D341Med (cell line): ENCODE data around the gene ACTN3.
"Not testable (repeated sequence)": the region's sequence is repeated elsewhere in the genome, so short reads cannot be mapped to it uniquely, and the experiment has no call there.

ENCODE experiments used
- DNase-seq: peaks from one replicate; pipeline ENCODE4 v3.0.0; 2012; ENCODE audit warnings: low spot score

ACTN3 gene

DNA sequence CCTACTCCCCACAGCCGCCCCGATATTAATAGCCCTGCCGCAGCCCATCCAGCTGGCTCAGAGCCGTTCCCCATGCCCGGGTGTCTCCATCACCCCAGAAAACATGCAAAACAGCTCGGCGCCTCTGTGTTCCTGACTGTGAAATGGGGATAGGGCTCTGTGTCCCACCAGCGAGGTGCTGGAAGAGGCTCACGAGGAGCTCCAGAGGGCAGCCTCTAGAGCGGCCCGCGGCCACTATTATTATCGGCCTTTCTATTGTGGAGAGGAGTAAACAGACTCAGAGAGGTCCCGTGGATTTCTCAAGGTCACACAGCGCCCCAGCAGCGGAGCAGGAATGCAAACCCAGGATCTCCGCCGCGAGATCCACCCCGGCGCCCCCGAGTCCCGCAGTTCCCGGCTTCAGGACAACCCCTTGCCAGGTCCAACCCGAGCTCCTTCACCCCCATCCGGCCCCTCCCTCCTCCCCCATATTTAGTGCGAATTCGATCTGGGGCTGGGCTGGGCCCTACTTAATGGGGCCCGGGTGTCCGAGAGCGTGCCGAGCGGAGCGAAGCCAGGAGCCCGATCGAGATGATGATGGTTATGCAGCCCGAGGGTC, at the start of gene ACTN3:
TSS of gene ACTN3 (plus strand) at position 536 of the 598 bp plus-strand sequence. CDS start at position 571, 35 bp downstream.
- no peak for DNase-seq

DNA sequence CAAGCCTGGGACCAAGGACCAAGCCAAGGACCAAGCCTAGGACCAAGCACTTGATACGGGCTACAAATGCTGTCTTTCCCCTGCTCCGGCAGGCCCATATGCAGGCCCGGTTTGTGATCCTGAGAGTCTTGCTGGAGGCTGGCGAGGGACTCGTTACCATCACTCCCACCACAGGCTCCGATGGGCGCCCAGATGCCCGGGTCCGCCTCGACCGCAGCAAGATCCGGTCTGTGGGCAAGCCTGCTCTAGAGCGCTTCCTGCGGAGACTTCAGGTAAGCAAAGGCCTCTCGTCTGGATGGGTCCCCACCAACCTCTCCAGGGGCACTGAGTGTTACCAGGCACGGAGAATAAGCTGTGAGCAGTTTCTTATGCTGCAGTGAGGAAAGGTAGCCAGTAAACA, 49.5 kb upstream of the ACTN3 start:
- DNase-seq, result no peak

- DNase-seq, result no peak
These were observed 48.2 kb upstream of the ACTN3 start for GRCh38 chr11:66498506-66498905.

DNA sequence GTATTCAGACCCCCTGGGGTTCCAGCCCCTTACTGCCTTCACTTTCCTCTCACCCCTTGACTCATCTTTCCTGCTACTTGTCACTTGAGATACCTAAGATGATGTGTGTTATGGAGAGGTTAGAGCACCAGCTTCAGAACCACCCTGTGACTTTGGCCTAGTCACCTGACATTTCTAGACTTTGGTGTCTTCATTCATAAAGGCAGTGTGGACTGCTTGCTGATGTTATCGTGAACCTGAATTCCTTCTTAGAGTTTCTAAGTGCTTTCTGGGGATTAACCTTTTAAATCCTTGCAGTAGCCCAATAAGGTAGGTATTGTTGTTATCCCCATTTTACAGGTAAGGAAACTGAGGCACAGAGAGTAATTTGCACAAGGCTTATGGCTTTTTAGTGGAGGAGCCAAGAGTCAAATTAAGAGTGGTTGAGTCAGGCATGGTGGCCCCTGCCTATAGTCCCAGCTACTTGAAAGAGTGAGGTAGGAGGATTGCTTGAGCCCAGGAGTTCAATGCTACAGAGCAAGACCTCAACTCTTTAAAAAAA, 41.4 kb upstream of the ACTN3 start:
- DNase-seq, result no peak

DNA sequence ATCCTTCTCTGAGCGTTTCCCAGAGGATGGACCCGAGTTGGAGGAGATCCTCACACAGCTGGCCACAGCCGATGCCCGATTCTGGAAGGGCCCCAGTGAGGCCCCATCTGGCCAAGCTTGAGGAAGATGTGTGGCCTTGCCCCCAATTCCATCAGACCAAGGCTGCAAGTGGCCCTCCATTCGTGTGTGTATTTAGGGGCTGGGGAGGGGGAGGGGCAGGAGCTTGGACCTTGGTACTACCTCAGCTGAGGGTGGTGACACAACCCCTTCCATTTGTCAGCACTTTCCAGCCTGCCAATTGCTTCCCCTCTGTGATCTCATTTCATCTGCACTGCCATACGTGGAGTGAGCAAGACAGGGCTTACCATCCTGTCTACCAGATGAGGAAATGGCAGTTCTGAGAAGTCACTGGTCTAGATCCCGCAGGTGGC, 37.6 kb upstream of the ACTN3 start:
- DNase-seq, result no peak

DNA sequence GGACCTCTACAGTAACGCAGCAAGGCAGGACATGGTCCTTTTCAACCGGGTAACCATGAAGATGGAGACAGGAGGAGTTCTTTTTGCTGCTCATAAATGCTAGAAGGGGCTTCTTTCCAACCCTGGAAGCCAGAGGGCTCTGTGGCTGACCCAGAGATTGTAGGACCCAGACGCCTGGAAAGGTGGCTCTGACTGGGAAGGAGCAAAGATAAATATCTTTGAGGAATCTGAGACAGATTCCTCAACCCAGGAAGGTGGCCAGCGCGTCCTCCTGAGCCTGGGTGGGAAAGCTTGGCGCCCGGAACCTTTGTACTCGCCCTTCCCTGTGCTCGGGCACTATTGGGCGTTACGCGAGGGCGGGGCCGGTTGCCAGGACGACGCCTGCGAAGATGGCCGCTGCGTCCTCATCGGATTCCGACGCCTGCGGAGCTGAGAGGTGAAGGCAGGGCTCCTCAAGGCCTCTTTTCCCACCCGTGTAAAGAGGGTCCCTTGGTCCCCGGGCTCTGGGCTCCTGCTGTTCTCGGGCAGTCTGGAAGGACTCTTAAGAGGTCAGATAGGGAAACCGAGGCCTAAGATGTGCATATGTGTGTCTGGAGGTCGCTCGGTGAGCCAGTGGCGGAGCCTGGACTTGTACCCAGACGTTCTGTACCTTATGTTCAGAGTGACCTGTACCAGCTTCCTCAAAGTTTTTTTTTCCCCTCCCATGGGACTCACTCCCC, 36.3 kb upstream of the ACTN3 start, which contains the start of gene BBS1:
TSS of gene BBS1 (plus strand) at position 365 of the 719 bp plus-strand sequence. CDS start at position 390, 25 bp downstream.
- peak; percentile 94 for DNase-seq

GRCh38 chr11:66510990-66511339, 35.7 kb upstream of the ACTN3 start:
- no peak for DNase-seq

DNA sequence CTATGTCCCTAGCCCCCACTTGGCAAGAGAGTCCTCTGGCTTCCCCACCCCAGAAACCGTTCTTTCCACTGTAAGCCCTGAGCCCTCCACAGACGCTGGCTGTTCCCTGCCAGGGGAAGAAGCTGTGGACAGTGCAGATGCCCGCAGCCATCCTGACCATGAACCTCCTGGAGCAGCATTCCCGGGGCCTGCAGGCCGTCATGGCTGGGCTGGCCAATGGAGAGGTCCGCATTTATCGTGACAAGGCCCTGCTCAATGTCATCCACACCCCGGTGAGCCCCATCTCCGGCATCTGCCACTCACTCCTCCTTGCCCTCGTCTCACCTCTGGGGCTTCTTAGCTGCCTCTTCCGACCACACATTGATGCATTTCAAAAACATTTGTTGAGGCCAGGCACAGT, 23.1 kb upstream of the ACTN3 start:
- no peak for DNase-seq

DNA sequence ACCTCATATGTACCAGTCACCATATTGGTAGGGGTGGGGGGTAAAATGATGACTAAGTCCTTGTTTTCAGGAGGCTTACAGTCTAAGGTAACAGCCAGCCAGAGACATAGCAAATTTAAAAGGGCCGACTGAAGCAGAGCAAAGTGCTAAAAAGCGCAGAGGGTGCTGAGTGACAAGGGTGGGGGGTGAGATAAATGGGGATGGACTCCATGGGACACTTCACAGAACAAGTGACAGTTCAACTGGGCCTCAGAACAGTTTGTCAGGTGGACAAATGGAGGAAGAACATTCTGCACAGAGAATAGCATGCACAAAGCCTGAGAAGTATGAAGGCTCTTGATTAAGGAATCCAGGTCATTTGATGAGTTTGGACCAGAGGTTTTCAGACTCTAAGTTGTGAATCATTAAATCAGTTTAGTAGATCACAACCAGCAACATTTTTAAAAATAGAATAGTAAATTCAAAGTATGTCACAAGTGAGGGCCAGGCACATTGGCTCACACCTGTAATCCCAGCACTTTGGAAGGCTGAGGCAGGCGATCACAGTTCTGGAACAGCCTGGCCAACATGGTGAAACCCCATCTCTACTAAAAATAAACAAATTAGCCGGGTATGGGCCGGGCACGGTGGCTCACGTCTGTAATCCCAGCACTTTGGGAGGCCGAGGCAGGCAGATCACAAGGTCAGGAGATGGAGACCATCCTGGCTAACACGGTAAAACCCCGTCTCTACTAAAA, 22.2 kb upstream of the ACTN3 start:
- DNase-seq, result no peak

DNA sequence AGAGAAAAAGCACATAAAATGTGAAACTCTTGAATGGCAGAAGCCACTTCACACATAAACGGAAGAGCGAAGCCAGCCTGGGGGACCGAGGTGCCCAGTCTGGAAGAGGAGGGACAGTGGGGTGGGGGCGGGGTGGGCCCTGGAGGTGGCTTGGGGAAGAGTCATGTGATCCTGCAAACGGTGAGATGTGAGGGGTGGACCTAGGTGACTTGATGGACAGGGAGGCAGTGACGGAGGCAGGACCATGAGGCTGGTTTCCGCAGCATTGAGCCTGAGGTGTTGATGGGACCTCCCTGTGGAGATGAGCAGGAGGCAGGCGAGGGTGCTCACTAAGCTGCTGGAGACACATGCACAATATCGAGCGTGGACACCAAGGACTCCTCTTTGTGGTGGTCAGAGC, 17.6 kb upstream of the ACTN3 start:
- DNase-seq, result no peak

GRCh38 chr11:66529655-66530054, 17.0 kb upstream of the ACTN3 start:
- DNase-seq, result no peak

DNA sequence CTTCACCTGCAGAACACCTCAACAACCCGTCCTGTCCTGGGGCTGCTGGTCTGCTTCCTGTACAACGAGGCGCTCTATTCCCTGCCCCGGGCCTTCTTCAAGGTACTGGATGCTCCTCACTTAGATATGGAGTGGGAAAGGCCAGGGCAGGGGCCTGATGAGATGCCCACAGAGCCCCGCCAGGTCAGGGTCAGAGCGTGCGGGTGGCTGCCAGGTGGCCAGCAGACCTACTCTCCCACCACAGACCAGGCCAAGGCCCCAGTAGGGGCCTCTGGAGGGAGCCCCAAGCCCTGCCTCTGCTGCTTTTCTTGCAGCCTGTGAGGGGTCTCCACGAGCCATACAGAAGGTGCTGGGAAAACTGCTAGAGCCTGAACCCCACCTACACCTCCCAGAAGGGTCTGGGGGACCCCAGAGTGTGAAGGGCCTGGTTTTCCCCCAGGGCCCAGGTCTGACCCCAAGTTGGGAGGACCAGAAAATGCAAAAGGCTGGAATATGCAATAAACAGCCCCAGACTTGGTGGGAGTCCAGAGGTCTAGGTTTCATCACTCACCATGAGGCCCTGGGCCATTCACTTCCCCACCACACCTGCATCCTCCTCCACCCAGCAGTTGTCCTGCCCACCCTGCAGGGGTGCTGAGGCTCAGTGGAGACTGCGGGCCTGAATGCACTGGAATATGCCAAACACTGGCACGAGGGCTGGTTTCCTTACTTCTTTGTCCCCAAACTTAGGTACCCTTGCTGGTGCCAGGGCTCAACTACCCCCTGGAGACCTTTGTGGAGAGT, 15.6 kb upstream of the ACTN3 start:
- DNase-seq, result no peak

GRCh38 chr11:66531841-66532240, 14.9 kb upstream of the ACTN3 start:
- no peak for DNase-seq

DNA sequence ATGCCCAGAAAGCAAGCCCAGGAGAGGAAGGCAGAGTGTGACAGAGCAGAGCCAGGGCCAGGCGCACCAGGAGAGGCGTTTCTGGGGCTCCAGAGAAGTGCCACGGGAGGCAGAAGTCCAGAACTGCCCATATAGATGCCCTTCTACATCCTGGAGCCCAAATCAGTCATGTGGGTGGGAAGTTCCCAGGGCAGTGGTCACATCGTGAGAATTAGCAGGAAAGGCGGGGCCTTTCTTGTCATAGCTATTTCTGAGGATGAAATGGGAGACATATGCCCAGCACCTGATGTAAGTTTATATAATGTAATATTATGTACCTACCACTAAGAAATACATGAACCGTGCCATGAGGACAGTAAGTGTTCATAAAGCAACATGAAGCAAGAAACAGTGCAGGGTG, 13.9 kb upstream of the ACTN3 start:
- no peak for DNase-seq

DNA sequence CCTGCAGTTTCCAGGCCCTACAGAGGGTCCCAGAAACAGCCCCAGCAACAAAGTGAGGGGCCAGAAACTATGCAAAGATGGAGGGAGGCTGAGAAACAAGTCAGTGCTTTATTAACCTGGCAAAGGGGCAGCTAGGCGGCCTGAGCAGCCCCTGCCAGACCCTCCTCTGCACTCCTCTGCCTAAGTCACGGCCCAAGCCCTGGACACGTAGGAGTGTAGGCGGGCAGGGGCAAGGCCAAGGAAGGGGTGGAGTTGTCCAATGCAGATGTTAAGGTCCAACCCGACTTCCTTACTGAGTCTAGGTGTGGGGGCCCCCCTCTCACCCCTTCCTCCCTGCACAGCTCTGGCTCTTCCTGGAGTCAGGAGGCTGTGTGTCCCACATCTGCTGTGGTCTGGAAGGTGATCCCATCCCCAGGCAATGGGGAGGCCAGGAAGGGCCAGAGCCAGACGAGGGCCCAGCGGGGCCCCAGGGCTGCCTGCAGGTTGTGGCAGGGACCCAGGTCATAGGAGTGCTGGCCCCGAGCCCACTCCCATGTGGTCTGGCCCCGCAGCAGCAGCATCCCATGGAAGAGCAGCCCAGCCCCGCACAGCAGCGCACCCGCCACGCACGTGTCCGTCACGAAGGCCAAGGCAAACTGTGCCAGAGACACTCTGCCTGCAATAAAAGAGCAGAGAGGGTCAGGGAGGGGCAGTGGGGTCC, 7.4 kb upstream of the ACTN3 start:
- no peak for DNase-seq

GRCh38 chr11:66539870-66540213, 6.9 kb upstream of the ACTN3 start:
- DNase-seq, result no peak

GRCh38 chr11:66540598-66540997, 6.1 kb upstream of the ACTN3 start:
- DNase-seq, result not testable (repeated sequence)

GRCh38 chr11:66541892-66542291, 4.8 kb upstream of the ACTN3 start:
- DNase-seq, result no peak

- no peak for DNase-seq
These were observed 4.3 kb upstream of the ACTN3 start for GRCh38 chr11:66542362-66542761.

DNA sequence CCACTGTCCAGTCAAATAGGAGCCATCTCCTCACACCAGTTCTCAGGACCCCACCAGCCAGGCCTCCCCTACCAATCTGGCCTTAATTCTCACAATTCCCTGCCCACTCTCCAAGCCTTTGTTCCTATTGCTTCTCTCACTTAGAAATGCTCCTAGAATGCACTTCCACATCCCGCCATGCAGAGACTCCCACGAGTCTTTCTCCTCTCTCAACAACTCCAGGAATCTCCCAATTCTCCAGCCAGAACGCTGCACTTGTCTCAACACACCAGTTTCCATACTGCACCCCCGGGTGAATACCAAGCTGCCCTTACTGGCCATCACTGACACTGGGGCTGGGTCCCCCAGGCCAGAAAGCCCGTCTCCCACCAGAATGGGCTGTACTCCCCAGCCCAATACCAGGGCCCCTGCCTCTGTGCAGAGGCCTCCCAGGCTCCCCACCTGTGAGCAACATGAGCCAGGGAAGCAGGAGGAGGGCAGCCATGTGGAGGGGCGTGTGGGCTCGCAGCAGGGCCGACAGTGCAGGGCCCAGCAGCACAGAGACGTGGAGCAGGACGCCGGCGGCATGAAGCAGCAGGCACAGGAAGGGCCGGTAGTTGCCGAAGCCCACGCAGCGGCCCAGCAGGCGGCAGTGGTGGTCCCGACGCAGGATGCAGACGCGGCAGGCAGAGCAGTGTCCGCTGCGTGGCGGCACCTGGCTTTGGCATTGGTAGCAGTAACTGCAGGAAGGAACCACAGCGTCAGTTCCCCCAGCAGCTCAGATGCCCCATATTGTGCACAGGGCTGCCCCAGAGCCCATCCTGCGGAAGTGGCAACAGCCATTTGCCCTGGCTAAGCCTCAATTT, 3.2 kb upstream of the ACTN3 start:
- DNase-seq, result no peak

DNA sequence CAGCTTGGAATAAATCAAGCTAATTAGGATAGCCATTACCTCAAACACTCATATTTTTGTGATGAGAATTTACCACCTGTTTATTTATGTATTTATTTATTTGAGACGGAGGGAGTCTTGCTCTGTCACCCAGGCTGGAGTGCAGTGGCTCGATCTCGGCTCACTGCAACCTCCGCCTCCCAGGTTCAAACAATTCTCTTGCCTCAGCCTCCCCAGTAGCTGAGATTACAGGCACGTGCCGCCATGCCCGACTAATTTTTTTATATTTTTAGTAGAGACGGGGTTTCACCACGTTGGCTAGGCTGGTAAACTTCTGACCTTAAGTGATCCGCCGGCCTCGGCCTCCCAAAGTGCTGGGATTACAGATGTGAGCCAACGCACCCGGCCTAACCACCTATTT, 1.8 kb upstream of the ACTN3 start:
- not testable (repeated sequence) for DNase-seq
